NCI-H1105 (cell line): ENCODE results near the gene EFR3B.
A peak's percentile ranks its signal among the peaks of the same experiment; 100 is the strongest.

Experiments used
- DNase-seq: peaks from one replicate; lab custom pipeline; 2025; lab: John Stamatoyannopoulos, UW

Gene EFR3B

GRCh38 chr2:25187729-25188350, 146.0 kb downstream of the EFR3B start:
- no peak for DNase-seq

GRCh38 chr2:25188405-25188804, 146.5 kb downstream of the EFR3B start:
- no peak for DNase-seq

- peak; percentile 65 for DNase-seq
Observed at GRCh38 chr2:25190536-25190935, 148.7 kb downstream of the EFR3B start.

- no peak for DNase-seq
Observed at GRCh38 chr2:25194576-25195122, 152.8 kb downstream of the EFR3B start.

- DNase-seq = no peak
Observed at GRCh38 chr2:25197336-25198208, 155.7 kb downstream of the EFR3B start.

GRCh38 chr2:25198209-25198525, 156.3 kb downstream of the EFR3B start:
- DNase-seq = no peak

- DNase-seq = no peak
Observed at GRCh38 chr2:25198576-25198975, 156.7 kb downstream of the EFR3B start.

GRCh38 chr2:25201265-25201664, 159.4 kb downstream of the EFR3B start:
- no peak for DNase-seq

- DNase-seq = no peak
Observed at GRCh38 chr2:25201794-25202193, 159.9 kb downstream of the EFR3B start.

GRCh38 chr2:25202275-25202674, 160.4 kb downstream of the EFR3B start:
- no peak for DNase-seq

GRCh38 chr2:25204190-25204838, 162.4 kb downstream of the EFR3B start:
- no peak for DNase-seq

- no peak for DNase-seq
Observed at GRCh38 chr2:25207078-25207545, 165.2 kb downstream of the EFR3B start.
